Mesenchymal stem cell (in vitro differentiated cells and primary cell): ENCODE results near the gene SNN.

Source experiments
- DNase-seq: peaks from one replicate; pipeline ENCODE4 v3.0.0-alpha.2; 2013
- H2AFZ ChIP-seq: one replicate; pipeline ENCODE4 v1.6.1; 2013; ENCODE audit warnings: low read depth, mild to moderate bottlenecking, control low read depth, inconsistent platforms, low read length, moderate library complexity
- H2AK5ac ChIP-seq: 2 replicates; pipeline ENCODE4 v1.6.1; 2013; ENCODE audit warnings: low read length, moderate library complexity, mild to moderate bottlenecking, inconsistent platforms; ENCODE audit not compliant: severe bottlenecking
- H2BK120ac ChIP-seq: one replicate; pipeline ENCODE4 v1.6.1; 2013; ENCODE audit warnings: low read depth, mild to moderate bottlenecking, inconsistent platforms, low read length, moderate library complexity
- H2BK12ac ChIP-seq, 2 experiments: one replicate each; pipeline ENCODE4 v1.6.1; 2013; ENCODE audit warnings: inconsistent platforms in 2 of 2, low read length in 2 of 2, mild to moderate bottlenecking in 2 of 2, moderate library complexity in 2 of 2, control low read depth in 1 of 2
- H2BK15ac ChIP-seq: one replicate; pipeline ENCODE4 v1.6.1; 2013; ENCODE audit warnings: mild to moderate bottlenecking, low read depth, inconsistent platforms; ENCODE audit not compliant: poor library complexity, severe bottlenecking
- H2BK5ac ChIP-seq: 2 replicates; pipeline ENCODE4 v1.6.1; 2013; ENCODE audit warnings: low read depth, mild to moderate bottlenecking, low read length, control low read depth, inconsistent platforms; ENCODE audit not compliant: poor library complexity, severe bottlenecking
- H3K14ac ChIP-seq, 2 experiments: one replicate each; pipeline ENCODE4 v1.6.1; 2013; ENCODE audit warnings: inconsistent platforms in 2 of 2, low read length in 2 of 2, control low read depth in 1 of 2, mild to moderate bottlenecking in 1 of 2, moderate library complexity in 1 of 2
- H3K18ac ChIP-seq, 2 experiments: one replicate each; pipeline ENCODE4 v1.6.1; 2013; ENCODE audit warnings: inconsistent platforms in 2 of 2, low read length in 2 of 2, control low read depth in 1 of 2, low read depth in 1 of 2, mild to moderate bottlenecking in 1 of 2
- H3K23ac ChIP-seq, 2 experiments: one replicate each; pipeline ENCODE4 v1.6.1; 2013; ENCODE audit warnings: inconsistent platforms in 2 of 2, low read length in 2 of 2, mild to moderate bottlenecking in 2 of 2, moderate library complexity in 2 of 2, control low read depth in 1 of 2
- H3K27ac ChIP-seq: 2 replicates; pipeline ENCODE4 v1.5.1; 2013; ENCODE audit warnings: mild to moderate bottlenecking, moderate library complexity, low read length, control low read depth, inconsistent platforms; ENCODE audit not compliant: poor library complexity, severe bottlenecking
- H3K27me3 ChIP-seq, 2 experiments: 2 replicates each; pipeline versions ENCODE4 v1.6.1 to v1.7.0; 2013; ENCODE audit warnings: low read length in 2 of 2, mild to moderate bottlenecking in 2 of 2, moderate library complexity in 2 of 2, control low read depth in 1 of 2, inconsistent platforms in 1 of 2; ENCODE audit not compliant: control insufficient read depth in 1 of 2, insufficient read depth in 1 of 2
- H3K36me3 ChIP-seq, 2 experiments: 2 replicates each; pipeline versions ENCODE4 v1.6.1 to v1.7.0; 2013; ENCODE audit warnings: low read length in 2 of 2, control low read depth in 1 of 2, inconsistent platforms in 1 of 2, low read depth in 1 of 2, mild to moderate bottlenecking in 1 of 2; ENCODE audit not compliant: insufficient read depth in 2 of 2, control insufficient read depth in 1 of 2
- H3K4ac ChIP-seq, 2 experiments: one replicate each; pipeline ENCODE4 v1.6.1; 2013; ENCODE audit warnings: inconsistent platforms in 2 of 2, low read length in 2 of 2, mild to moderate bottlenecking in 2 of 2, moderate library complexity in 2 of 2, control low read depth in 1 of 2, low read depth in 1 of 2
- H3K4me1 ChIP-seq: 2 replicates; pipeline ENCODE4 v1.6.1; 2013; ENCODE audit warnings: low read depth, low read length, control low read depth; ENCODE audit not compliant: control insufficient read depth, insufficient read depth
- H3K4me2 ChIP-seq: 2 replicates; pipeline ENCODE4 v1.6.1; 2013; ENCODE audit warnings: low read length, mild to moderate bottlenecking, inconsistent platforms; ENCODE audit not compliant: poor library complexity, severe bottlenecking
- H3K4me3 ChIP-seq, 2 experiments: 2 replicates each; pipeline versions ENCODE4 v1.5.1 to v1.7.0; 2013; ENCODE audit warnings: low read length in 2 of 2, mild to moderate bottlenecking in 2 of 2, control low read depth in 1 of 2, low read depth in 1 of 2; ENCODE audit not compliant: insufficient read depth in 1 of 2
- H3K79me1 ChIP-seq: replicated peaks from 2 replicates; pipeline ENCODE4 v1.6.1; 2013; ENCODE audit warnings: mild to moderate bottlenecking, control low read depth, low read length, inconsistent platforms; ENCODE audit not compliant: poor library complexity, severe bottlenecking
- H3K9ac ChIP-seq: 2 replicates; pipeline ENCODE4 v1.7.0; 2013; ENCODE audit warnings: mild to moderate bottlenecking, low read length, moderate library complexity
- H3K9me3 ChIP-seq: 2 replicates; pipeline ENCODE4 v1.7.0; 2013; ENCODE audit warnings: mild to moderate bottlenecking, low read length; ENCODE audit not compliant: control insufficient read depth
- H4K8ac ChIP-seq: one replicate; pipeline ENCODE4 v1.6.1; 2013; ENCODE audit warnings: inconsistent platforms, mild to moderate bottlenecking, low read length, moderate library complexity
- H4K91ac ChIP-seq: one replicate; pipeline ENCODE4 v1.6.1; 2013; ENCODE audit warnings: mild to moderate bottlenecking, low read length, inconsistent platforms
- WGBS: methylation state at CpG from one replicate; pipeline ENCODE4 v1.1.7; 2013; ENCODE audit warnings: mixed read lengths; 5-methylcytosine and 5-hydroxymethylcytosine counted together

Gene SNN

DNA sequence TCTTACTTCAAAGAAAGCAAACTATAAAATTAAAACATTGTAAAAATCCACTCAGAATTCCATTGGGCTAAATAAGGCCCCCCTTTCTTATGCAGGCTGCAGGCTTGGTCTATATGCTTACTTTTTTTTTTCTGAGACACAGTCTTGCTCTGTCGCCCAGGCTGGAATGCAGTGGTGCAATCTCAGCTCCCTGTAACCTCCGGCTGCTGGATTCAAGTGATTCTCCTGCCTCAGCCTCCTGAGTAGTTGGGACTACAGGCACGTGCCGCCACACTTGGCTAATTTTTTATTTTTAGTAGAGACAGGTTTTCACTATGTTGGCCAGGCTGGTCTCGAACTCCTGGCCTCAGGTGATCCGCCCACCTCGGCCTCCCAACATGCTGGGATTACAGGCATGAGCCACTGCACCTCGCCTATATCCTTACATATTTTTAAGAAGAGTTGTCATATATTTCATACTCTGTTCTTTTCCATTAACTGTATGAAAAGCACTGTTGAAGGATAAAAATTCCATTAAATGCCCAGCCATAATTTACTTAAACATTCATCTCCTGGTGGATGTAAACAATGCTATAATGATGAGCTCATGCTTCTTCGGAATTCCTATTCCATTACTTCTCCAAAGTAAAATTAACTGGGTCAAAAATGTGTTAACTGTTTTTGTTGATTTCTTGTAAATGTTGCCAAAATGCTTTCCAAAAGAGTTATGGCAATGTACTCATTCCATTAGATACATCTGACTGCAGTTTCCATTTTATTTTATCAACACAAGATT is 17.8 kb downstream of the SNN start:
- Histone ChIP-seq H2BK12ac (no peak overlapping the region), H3K4me2 (no peak overlapping the region), H3K4ac (no peak overlapping the region), H2BK15ac (no peak overlapping the region), H3K36me3 (peaks cover 34 to 72% of the 10 kb centered on the region in 2 experiments), H2AK5ac (no peak overlapping the region), H4K91ac (no peak overlapping the region), H2BK120ac (no peak overlapping the region), H3K4me3 (no peak overlapping the region), H2AFZ (no peak overlapping the region), H3K27ac (no peak overlapping the region), H3K79me1 (peaks cover 21% of the 10 kb centered on the region), H4K8ac (no peak overlapping the region), H2BK5ac (no peak overlapping the region), H3K14ac (no peak overlapping the region), H3K4me1 (peaks cover 12% of the 10 kb centered on the region), H3K23ac (no peak overlapping the region), H3K9ac (no peak overlapping the region), H3K27me3 (no peaks in the 10 kb centered on the region), H3K18ac (no peak overlapping the region), H3K9me3 (no peaks in the 10 kb centered on the region)
- WGBS = 69% methylated on average over 4 of the region's 9 CpGs
- DNase-seq = peak; percentile 61

DNA sequence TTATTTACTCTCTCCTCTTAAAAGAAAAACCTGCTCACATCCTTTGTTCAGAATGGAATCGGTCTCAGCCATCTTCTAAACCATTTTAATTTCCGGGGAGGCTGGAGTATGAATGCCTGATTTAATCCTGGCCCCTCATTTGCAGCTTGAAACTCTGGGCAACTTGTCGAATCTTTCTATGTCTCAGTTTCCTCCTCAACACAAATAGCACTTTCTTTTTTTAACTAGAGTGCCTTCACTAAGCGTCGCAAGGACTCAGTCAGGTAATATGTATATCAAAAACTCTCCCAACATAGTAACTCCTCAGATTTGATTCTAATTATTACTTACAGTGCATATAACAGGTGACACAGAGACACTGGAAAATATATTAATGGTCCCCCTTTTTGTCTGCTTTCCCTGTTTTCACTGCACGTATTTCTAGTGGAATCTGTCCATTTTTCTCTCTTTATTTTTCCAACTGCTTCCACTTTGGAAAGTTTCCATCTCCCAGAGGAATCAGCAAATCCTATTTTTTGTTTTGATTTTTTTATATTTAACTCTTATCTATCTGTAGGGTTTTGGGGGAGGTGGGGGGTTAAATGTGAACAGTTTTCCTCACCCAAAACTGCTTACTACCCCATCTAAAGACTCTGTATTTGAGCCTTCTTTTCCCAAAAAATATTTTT is 18.6 kb downstream of the SNN start:
- Histone ChIP-seq H2BK120ac (no peak overlapping the region), H3K36me3 (peaks cover 35 to 76% of the 10 kb centered on the region in 2 experiments), H3K4me3 (no peak overlapping the region), H3K27me3 (no peaks in the 10 kb centered on the region), H3K9me3 (no peaks in the 10 kb centered on the region), H4K91ac (no peak overlapping the region), H4K8ac (no peak overlapping the region), H2AFZ (no peak overlapping the region), H2BK12ac (no peak overlapping the region), H3K4me1 (peaks cover 8% of the 10 kb centered on the region), H3K18ac (no peak overlapping the region), H3K27ac (no peak overlapping the region), H3K4ac (no peak overlapping the region), H3K14ac (no peak overlapping the region), H3K4me2 (no peak overlapping the region), H3K9ac (no peak overlapping the region), H3K23ac (no peak overlapping the region), H2BK5ac (no peak overlapping the region), H3K79me1 (peaks cover 19% of the 10 kb centered on the region), H2AK5ac (no peak overlapping the region), H2BK15ac (no peak overlapping the region)
- DNase-seq = no peak
- WGBS = 96% methylated on average over 5 of the region's 6 CpGs

GRCh38 chr16:11687601-11688519 is 19.6 kb downstream of the SNN start:
- Histone ChIP-seq H3K4ac (no peak overlapping the region), H2AK5ac (no peak overlapping the region), H2BK120ac (no peak overlapping the region), H2BK12ac (no peak overlapping the region), H4K91ac (no peak overlapping the region), H3K79me1 (peaks cover 24% of the 10 kb centered on the region), H3K4me1 (peaks cover 4% of the 10 kb centered on the region), H3K4me2 (no peak overlapping the region), H3K4me3 (no peak overlapping the region), H3K27me3 (no peaks in the 10 kb centered on the region), H3K23ac (no peak overlapping the region), H3K9ac (no peak overlapping the region), H3K27ac (no peak overlapping the region), H2AFZ (no peak overlapping the region), H3K9me3 (no peaks in the 10 kb centered on the region), H4K8ac (no peak overlapping the region), H2BK5ac (no peak overlapping the region), H3K14ac (peak overlapping the region in 1 of 2 experiments; percentile 14), H2BK15ac (no peak overlapping the region), H3K36me3 (peaks cover 39 to 78% of the 10 kb centered on the region in 2 experiments), H3K18ac (no peak overlapping the region)
- no peak for DNase-seq
- 98% methylated on average over 12 of the region's 13 CpGs for WGBS

DNA sequence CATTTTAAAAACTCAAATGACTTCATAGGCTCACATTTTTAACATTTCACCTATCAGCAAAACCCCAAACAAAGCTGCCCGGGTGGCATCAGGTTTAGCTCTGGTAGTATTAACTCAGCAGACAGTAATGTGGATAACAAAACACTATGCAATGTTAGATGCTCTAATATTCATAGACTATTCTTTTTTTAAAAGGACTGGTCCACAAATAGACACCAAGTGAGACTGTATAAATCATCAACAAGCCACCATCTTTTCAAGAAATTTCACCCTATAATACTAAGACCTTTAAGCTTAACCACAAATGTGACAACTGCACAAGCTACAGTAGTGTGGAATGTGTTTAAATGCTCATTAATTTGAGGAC is 20.2 kb downstream of the SNN start:
- Histone ChIP-seq H2BK12ac (no peak overlapping the region), H3K9me3 (no peaks in the 10 kb centered on the region), H3K23ac (no peak overlapping the region), H4K8ac (no peak overlapping the region), H3K4me2 (no peak overlapping the region), H2AK5ac (no peak overlapping the region), H3K4me1 (no peaks in the 10 kb centered on the region), H4K91ac (no peak overlapping the region), H3K18ac (no peak overlapping the region), H2AFZ (no peak overlapping the region), H2BK15ac (no peak overlapping the region), H3K36me3 (peaks cover 36 to 76% of the 10 kb centered on the region in 2 experiments), H2BK120ac (no peak overlapping the region), H3K14ac (no peak overlapping the region), H3K27ac (no peak overlapping the region), H3K9ac (no peak overlapping the region), H3K79me1 (peaks cover 26% of the 10 kb centered on the region), H3K4ac (no peak overlapping the region), H3K4me3 (no peak overlapping the region), H3K27me3 (no peaks in the 10 kb centered on the region), H2BK5ac (no peak overlapping the region)
- no CpG with 5 or more reads among the region's 1 CpG for WGBS
- no peak for DNase-seq
